Right lung (tissue), 5 donors: ENCODE measurements around the gene KCTD13. TPM values are rescaled to one million over a fixed set of nuclear protein-coding genes. Genes with fewer than 3 reads are reported as not detected.
"Not testable (repeated sequence)": the region's sequence is repeated elsewhere in the genome, so short reads cannot be mapped to it uniquely, and the experiment has no call there.

Source experiments
- DNase-seq, 2 donors: peaks; one replicate each; pipeline ENCODE4 v3.0.0-alpha.2; 2013
- polyA plus RNA-seq, 5 donors: library from polyadenylated mRNA; unstranded; fragments of 120-200 nt; gene quantifications; one replicate each; pipeline versions ENCODE4 v1.2.1 to v1.2.3, GENCODE V29; 2013; ENCODE audit warnings: inconsistent platforms in 1 of 5, low replicate concordance in 1 of 5; ENCODE audit not compliant: insufficient read length in 5 of 5, insufficient read depth in 1 of 5

KCTD13 gene
- polyA plus RNA-seq, 5 donors, result 13.8 to 22.9 (median 21.4) TPM

DNA sequence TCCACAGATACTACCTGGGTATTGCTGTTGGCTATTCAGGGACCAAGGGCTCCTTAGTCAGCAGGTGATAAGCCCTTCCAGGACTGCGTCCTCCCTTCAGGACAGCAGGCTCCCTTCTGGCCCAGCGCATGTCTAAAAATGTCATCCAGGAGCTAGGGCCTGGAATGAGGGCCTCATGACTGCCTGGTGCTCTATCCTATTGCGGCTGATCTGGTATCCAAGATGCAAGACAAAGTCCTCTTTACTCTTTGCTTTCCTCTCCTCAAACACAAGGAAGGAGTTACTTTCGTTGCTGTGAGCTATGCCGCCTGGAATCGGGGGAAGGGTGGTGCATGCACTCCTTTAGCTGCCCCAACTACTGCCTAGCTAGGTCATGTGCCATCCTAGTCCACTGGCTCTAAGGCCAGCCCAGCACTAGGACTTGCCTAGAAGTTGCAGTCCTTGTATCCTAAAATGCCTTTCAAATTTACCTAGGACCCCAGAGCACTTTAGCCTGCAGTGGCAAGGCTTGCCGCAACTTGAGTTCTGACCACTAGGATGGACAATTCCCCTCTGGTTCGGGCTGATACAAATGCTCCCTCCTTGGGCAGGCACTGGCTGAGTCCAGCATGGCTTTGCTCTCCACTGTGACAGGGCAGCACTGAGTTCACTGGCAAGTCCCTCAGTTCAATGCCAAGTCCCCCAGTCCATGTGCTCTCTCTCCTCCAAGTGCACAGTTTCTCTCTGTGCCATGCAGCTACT lies 25.8 kb upstream of the KCTD13 start:
- no peak for DNase-seq

DNA sequence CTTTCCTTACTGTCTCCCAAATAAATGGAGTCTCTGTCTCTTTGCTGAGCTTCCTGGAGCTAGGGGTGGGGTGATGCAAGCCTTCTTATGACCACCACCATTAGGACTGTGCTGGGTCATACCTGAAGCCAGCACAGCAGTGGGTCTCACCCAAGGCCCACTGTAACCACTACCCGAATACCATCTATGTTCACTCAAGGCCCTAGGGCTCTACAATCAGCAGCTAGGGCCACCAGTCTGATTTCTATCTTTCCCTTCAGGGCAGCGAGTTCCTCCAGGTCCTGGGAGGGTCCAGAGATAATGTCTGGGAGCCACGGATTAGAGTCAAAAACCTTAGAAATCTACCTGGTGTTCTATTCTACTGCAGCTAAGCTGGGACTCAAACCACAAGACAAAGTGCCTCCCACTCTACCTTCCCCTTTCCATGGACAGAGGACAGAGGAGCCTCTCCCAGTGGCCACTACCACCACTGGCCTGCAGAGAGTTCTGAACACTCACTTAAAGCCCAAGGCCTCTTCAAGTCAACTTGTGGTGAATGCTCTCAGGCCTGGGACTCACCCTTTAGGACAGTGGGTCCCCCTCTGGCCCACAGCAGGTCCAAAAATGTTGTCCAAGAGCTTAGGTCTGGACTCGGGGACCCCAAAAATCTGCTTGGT lies 24.9 kb upstream of the KCTD13 start:
- DNase-seq, result no peak

- no peak for DNase-seq
These were observed 21.9 kb upstream of the KCTD13 start for GRCh38 chr16:29947897-29948296.

DNA sequence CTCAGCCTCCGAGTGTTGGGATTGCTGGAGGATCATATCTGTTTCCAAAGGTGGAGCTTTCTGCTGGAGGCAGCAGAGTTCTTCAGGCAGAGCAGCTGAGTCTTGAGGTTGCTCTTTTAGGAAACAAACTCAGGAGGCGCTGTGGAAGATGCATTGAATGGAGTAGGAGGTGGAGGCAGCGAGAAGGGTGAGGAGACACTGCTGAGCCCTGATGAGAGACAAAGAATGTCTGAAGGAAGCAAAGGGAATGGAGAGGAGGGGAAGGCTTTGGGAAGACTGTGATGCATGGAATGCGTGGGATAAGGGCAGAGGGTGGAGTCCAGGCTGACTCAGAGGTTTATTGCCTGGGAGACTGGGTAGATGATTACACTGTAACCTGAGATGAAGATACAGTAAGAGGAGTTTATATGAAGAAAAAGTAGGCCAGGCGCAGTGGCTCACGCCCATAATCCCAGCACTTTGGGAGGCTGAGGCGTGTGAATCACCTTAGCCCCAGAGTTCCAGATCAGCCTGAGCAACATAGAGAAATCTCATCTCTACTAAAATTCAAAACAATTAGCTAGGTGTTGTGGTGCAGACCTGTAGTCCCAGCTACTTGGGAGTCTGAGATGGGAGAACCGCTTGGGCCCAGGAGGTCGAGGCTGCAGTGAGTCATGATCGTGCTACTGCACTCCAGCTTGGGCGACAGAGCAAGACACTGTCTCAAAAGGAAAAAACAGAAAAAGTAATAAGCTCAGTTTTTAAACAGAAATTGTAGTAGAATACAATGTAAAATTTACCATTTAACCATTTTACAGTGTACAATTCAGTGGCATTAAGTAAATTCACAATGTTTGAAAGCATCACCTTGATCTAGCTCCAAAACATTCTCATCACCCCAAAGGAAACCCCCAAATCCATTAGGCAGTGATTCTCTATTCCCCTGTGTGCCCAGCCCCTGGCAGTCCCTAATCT lies 18.1 kb upstream of the KCTD13 start:
- DNase-seq, result no peak

DNA sequence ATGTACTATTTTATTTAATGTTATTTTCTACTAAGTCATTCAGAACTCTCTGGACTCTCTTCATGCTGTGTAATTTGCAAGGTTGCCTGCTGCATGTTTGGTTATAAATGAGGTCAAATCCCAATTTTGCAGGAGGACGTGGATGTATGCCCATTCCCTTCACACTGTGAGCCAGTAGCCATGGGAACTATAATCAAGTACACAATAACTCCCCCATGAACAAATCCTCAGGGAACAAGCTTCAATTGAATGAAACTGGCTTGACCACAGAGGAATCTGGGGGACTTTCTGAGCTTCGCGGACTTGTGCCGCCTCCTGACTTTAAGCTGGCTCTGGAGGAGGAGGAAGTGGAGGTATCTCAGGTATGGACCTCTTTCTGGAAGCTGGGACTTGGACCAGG lies 14.6 kb upstream of the KCTD13 start:
- no peak for DNase-seq

DNA sequence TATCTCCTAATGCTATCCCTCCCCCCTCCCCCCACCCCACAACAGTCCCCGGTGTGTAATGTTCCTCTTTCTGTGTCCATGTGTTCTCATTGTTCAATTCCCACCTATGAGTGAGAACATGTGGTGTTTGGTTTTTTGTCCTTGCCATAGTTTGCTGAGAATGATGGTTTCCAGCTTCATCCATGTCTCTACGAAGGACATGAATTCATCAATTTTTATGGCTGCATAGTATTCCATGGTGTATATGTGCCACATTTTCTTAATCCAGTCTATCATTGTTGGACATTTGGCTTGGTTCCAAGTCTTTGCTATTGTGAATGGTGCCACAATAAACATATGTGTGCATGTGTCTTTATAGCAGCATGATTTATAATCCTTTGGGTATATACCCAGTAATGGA lies 5.7 kb upstream of the KCTD13 start:
- not testable (repeated sequence) for DNase-seq

DNA sequence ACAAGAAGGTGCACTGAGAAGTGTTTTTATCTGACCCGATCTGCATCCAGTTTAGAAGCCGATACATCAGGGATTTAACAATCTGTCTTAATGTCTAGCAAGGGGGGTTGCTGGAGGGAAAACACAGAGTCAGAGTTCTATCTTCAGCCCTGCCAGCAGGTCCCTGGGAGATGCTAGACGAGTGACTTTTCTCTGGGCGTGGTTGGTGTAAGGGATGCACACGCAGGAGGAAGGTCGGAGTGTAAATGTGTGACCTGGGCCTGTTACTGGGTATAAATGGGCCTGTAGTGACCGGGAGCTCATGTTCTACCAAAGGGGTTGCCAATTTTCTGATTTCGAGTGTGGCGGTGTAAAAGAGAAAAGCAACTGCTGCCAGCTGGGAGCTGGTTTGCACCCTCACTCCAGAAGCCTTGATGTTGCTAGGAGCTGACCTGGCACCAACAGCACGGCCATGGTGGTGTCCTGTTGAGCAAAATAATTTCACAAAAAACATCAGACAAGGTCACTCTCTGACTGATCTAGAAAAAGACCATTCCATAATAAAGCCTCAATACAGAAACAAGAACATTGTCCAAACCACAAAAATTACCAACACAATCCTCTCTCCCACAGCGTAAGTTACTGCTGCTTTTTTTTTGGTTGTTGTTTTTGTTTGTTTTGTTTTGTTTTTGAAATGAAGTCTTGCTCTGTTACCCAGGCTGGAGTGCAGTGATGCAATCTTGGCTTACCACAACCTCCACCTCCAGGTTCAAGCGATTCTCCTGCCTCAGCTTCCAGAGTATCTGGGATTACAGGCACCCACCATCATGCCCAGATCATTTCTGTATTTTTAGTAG lies 1.3 kb upstream of the KCTD13 start:
- DNase-seq, result no peak

- no peak for DNase-seq
These were observed 656 bp upstream of the KCTD13 start for GRCh38 chr16:29926711-29927052.

DNA sequence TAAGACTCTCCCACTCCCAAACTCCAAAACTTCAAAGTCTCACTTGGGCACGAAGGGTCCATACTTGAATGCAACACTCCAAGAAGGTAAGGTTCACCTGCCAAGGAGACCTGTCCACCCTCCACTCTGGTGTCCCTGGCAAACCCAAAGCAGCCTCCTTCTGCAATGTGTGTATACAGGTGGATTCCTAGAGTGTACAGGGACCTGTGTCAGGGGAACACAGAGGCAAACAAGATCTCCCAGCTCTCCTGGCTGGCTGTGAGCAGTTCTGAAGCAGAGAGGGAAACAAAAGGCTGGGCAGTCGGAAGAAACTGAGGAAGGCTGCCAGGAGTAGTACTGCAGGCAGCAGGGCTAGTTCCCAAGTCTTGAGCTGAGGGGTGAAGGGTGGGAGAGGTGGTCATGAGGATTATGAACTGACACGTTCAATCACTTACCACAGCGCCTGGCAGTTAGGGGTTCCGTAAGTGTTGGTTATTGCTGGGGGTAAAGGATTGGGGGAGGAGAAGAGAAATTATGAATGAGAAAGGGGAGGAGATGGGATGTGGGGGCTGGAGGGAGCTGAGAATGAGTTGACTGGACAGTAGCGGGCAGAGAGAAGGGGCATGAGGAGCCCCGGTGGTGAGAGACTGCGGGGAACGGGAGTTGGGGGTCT lies 795 bp downstream of the KCTD13 start:
- no peak for DNase-seq

DNA sequence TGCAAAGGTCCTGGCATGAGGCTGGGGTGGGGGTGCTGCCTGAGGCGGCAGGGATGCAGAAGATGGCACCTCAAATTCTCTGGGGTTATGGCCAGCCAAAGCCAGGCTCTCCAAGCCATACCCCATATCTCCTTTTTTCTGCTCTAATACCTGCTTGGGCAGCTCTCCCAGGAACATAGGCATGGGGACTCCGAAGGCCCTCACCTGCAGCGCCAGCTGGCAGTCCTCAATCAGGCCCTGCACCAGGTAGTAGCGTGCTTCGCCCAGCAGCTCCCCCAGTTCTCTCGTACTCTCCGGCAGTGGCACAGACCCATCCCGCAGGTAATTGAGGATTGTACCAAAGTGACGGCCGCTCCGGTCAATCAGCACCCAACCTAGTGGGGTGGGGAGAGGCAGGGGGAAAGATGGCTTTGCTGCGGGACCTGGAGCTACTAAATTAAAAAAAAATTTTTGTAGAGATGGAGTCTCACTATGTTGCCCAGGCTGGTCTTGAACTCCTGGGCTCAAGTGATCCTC lies 3.0 kb downstream of the KCTD13 start:
- no peak for DNase-seq

DNA sequence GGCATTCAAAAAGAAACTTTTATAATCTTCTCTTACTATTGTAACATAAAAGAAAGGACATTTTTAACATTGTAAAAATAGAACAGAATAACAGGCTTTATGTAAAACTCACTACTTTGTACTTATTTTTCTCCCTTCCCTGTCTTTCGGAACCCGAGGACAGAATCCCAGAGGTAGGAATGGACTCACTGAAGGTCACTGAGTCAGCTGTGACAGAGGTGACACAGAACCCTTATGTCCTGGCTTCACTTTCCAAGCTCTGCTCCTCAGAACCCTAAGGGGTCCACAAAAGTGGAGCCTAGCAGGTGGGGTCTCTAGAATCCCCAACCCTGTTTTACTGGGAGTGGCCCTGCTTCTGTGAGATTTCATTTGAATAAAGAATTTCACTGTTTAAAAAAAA lies 3.7 kb downstream of the KCTD13 start:
- no peak for DNase-seq

DNA sequence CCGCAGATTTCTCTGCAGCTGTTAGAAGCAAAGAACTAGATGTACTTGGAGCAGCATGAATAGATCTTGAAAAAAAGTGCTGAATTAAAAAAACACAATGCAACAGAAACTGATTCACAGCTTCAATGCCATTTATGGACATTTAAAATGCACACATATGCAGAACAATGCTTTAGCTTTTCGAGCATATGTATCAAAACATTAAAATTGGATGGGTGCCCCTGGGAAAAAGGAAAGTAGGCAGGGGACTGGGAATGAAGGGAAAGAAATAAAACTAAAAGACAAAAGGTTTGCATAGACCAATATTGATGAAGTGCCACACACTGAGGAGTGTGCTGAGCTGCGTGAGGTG lies 5.0 kb downstream of the KCTD13 start:
- DNase-seq, result no peak

GRCh38 chr16:29920288-29921033 lies 5.6 kb downstream of the KCTD13 start:
- no peak for DNase-seq

DNA sequence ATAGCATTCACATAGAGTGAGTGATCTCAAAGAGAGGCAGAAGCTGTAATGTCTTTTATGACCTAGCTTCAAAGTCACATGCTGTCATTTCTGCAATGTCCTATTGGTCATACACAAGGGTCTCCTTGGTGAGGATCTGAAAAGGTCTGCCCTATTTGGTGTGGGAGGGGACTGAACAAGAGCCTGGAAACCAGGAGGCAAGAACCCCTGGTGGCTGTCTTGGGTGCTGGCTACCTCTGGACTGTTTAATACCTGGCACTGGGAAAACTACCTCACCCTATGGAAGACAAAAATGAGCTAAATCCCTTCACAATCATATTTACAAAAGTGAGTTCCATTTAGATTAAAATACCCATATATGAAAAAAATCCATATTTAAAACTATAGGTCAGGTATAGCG lies 9.0 kb downstream of the KCTD13 start:
- DNase-seq, result no peak

GRCh38 chr16:29915590-29916247 lies 10.3 kb downstream of the KCTD13 start:
- no peak for DNase-seq

DNA sequence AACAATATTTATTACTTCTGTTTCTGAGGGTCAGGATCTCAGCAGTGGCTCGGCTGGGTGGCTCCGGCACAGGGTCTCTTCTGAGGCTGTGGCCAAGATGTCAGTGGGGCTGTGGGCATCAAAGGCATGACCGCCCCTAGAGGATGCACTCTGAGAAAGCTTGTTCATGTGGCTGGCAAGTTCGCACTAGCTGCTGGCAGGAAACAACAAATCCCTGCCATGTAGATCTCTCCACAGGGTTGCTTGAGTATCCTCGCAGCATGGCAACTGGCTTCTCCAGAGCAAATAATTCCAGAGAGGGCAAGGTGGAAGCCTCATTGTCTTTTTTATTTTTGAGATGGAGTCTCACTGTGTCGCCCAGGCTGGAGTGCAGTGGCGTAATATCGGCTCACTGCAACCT lies 12.5 kb downstream of the KCTD13 start:
- no peak for DNase-seq

DNA sequence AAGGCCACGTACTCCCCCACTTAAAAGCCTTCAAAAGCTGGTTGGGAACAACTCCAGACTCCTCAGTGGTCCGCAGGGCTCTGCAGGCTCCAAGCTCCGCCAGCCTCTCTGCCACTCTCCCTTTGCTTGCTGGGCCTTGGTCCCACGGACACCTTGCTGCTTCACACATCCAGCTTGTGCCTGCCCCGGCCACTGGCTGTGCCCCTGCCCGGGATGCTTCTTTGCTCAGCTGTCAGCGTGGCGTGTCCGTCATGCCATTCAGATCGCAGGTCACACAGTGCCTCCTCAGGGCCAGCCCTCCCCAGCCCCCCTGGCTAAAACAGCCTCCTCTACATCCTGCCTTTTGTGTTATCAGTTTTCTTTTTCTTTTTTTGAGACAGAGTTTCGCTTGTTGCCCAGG lies 13.9 kb downstream of the KCTD13 start:
- DNase-seq, result no peak

GRCh38 chr16:29911676-29912010 lies 14.4 kb downstream of the KCTD13 start:
- DNase-seq, result no peak

- DNase-seq, result no peak
These were observed 15.0 kb downstream of the KCTD13 start for GRCh38 chr16:29910819-29911675.
